NAMALWA (cell line): Measurements from ENCODE around the gene MAP3K13.
"Not testable (repeated sequence)": the region's sequence is repeated elsewhere in the genome, so short reads cannot be mapped to it uniquely, and the experiment has no call there.

Source experiments
- DNase-seq: peaks from one replicate; pipeline ENCODE4 v3.0.0-alpha.2; 2015; ENCODE audit warnings: low spot score

Gene MAP3K13

GRCh38 chr3:185451432-185451831 lies 88.5 kb downstream of the MAP3K13 start:
- not testable (repeated sequence) for DNase-seq

DNA sequence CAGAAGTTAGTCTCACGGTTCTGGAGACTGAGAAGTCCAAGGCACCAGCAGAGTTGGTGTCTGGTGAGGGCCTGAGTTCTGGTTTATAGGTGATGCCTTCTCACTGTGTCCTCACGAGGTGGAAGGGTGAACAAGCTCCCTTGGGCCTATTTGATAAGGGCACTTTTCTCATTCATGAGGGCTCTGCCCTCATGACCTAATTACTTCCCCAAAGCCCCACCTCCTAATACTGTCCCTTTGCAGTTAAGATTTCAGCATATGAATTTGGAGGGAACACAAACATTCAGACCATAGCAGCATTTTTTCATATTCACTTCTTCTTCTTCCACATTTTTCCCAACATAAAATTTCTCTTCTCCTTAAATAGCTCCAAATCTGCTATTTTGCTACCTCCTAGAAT lies 94.4 kb downstream of the MAP3K13 start:
- no peak for DNase-seq

GRCh38 chr3:185460309-185460708 lies 97.4 kb downstream of the MAP3K13 start:
- no peak for DNase-seq

GRCh38 chr3:185460719-185461350 lies 97.9 kb downstream of the MAP3K13 start:
- peak; percentile 46 for DNase-seq

- no peak for DNase-seq
Observed at GRCh38 chr3:185465471-185465870, 102.5 kb downstream of the MAP3K13 start.

DNA sequence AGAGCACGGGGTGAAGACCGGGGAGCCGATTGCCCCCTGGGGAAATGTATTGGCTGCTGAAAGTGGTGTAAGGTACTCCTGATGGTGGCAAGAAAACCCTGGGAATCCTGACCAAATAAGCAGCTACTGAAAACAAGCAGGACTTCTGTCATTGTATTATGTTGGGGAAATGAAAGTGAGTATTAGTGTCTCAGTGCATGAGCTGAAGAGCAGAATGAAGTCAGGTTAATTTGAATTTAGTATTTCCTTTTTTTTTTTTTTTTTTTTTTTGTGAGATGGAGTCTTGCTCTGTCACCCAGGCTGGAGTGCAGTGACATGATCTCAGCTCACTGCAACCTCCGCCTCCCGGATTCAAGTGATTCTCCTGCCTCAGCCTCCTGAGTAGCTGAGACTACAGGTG lies 103.2 kb downstream of the MAP3K13 start:
- not testable (repeated sequence) for DNase-seq

DNA sequence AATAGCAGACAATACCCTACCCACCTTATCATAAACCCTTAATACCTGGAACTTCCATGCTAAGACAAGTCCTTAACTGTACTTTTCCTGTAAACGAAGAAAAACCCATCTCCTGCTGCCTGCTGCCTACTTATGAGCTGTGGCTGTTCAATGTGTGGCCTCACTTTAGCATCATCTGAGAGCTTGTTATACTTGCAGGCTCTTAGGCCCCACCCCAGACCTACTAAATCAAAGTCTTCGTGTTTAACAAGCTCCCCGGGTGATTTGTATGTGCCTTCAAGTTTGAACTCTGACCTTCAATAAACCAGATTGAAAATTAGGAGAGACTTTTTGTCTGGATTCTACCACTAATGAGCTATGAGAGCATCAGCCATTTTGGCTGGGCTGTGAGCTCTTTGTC lies 106.6 kb downstream of the MAP3K13 start:
- no peak for DNase-seq

GRCh38 chr3:185470323-185470722 lies 107.4 kb downstream of the MAP3K13 start:
- no peak for DNase-seq

- no peak for DNase-seq
Observed at GRCh38 chr3:185473290-185473815, 110.4 kb downstream of the MAP3K13 start.

DNA sequence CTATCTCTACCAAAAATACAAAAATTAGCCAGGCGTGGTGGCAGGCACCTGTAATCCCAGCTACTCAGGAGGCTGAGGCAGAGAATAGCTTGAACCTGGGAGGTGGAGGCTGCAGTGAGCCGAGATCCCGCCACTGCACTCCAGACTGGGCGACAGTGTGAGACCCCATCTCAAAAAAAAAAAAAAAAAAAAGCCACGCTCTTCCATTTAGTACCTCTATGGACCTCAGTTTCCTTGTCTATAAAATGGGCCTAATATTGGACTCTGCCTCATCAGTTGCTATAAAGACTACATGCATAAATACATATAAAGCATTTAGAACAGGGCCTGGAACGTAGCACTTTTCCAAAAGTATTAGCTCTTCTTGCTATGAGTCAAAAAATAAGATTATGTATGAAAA lies 112.0 kb downstream of the MAP3K13 start:
- not testable (repeated sequence) for DNase-seq

DNA sequence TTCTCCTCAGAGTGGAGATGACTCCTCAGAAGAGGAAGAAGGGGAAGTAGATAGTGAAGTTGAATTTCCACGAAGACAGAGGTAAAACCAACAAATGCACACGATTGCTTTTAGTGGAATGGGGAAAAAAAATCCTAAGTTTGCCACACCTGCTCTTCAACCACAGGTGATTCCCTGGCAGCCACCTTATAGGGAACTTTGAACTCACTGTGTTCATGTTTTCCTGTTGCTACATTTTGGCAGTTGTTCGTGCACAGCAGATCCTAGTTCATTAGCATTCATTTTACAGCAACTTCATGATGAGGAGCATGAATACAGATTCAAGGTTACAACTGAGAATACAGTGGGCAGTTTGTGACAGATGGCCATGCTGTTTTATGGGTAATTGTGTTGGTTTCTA lies 114.4 kb downstream of the MAP3K13 start:
- no peak for DNase-seq

GRCh38 chr3:185479373-185479945 lies 116.5 kb downstream of the MAP3K13 start:
- DNase-seq = no peak

GRCh38 chr3:185484296-185484695 lies 121.4 kb downstream of the MAP3K13 start:
- DNase-seq = no peak

DNA sequence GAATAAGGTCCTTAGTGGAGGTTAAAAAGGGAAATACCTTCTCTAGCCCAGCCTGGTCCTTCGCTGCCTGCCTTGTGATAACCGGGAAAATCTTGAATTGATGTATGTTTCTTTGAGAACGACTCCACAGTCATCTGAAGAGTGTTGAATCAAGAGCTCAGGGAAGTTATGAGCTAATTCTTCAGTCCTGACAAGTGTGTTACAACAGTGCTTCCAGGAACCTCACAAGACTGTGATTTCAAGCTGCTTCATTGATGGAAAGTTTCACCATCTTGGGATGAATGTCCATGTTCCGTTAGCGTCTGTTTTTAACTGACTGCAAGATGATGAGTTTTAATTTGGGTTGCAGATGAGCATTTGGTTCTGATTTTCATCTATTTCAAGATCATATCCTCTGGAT lies 123.5 kb downstream of the MAP3K13 start:
- no peak for DNase-seq

DNA sequence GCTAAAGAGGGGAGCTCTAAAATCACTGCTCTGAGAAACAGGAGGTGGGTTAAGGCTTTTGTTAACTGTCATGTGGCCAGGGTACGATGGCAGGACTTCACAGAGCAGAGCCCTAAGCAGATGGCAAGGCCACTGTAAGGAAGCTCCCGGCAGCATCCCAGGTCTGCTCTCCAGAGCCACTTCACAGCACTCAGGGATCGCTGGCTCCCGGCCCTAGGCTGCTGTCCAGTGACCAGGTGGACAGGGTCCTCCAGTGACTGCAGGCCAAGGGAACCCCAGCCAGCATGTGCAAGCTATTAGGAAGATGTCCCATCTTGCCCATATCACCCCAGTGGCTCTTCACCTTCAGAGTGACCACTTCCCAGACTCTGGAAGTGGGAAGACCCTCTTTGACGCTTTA lies 125.5 kb downstream of the MAP3K13 start:
- DNase-seq = no peak

- DNase-seq = no peak
Observed at GRCh38 chr3:185489462-185489861, 126.5 kb downstream of the MAP3K13 start.

GRCh38 chr3:185490241-185490640 lies 127.3 kb downstream of the MAP3K13 start:
- DNase-seq = no peak

- peak; percentile 92 for DNase-seq
Observed at GRCh38 chr3:185498503-185499396, 135.8 kb downstream of the MAP3K13 start, which contains the start of gene TMEM41A. TMEM41A (minus strand) TSS chr3:185499035; CDS start chr3:185498961, 74 bp downstream.

- DNase-seq = no peak
Observed at GRCh38 chr3:185502987-185503386, 140.1 kb downstream of the MAP3K13 start.

GRCh38 chr3:185503521-185503920 lies 140.6 kb downstream of the MAP3K13 start:
- no peak for DNase-seq

GRCh38 chr3:185504636-185505035 lies 141.7 kb downstream of the MAP3K13 start:
- no peak for DNase-seq

GRCh38 chr3:185507883-185508282 lies 144.9 kb downstream of the MAP3K13 start:
- no peak for DNase-seq
